ENCODE results near the gene KPNA5.
"Not testable (repeated sequence)": the region's sequence is repeated elsewhere in the genome, so short reads cannot be mapped to it uniquely, and the experiment has no call there.

GRCh38 chr6:116664169-116664568, 16.8 kb upstream of the KPNA5 start:
- TF ChIP-seq SMAD4 (CRISPR knock-in tag; conservative IDR thresholded peaks at IDR 0.05); MYC (IDR thresholded peaks at IDR 0.05; ENCODE audit: low read depth, low read length); MYC (CRISPR knock-in tag; IDR thresholded peaks at IDR 0.05; ENCODE audit: borderline replicate concordance, low read depth); ZNF384 (IDR thresholded peaks at IDR 0.05; ENCODE audit: low read depth, low read length); ELF4 (CRISPR knock-in tag; IDR thresholded peaks at IDR 0.05); CTCF (IDR thresholded peaks at IDR 0.05 in 2 of 3, conservative IDR thresholded peaks at IDR 0.05 in 1 of 3; ENCODE audit: insufficient read depth in 2 of 3, low read depth in 1 of 3, low read length in 3 of 3); POLR2AphosphoS5 (IDR thresholded peaks at IDR 0.05; ENCODE audit: control insufficient read depth, insufficient read depth, low read depth, low read length); POLR2A (conservative IDR thresholded peaks at IDR 0.05); NEUROD1 (IDR thresholded peaks at IDR 0.05; ENCODE audit: borderline replicate concordance, low read depth, low read length, partially characterized antibody); DNMT1 (IDR thresholded peaks at IDR 0.05); SP1 (CRISPR knock-in tag; IDR thresholded peaks at IDR 0.05): not testable (repeated sequence)
- TF ChIP-seq, protein P1, sequence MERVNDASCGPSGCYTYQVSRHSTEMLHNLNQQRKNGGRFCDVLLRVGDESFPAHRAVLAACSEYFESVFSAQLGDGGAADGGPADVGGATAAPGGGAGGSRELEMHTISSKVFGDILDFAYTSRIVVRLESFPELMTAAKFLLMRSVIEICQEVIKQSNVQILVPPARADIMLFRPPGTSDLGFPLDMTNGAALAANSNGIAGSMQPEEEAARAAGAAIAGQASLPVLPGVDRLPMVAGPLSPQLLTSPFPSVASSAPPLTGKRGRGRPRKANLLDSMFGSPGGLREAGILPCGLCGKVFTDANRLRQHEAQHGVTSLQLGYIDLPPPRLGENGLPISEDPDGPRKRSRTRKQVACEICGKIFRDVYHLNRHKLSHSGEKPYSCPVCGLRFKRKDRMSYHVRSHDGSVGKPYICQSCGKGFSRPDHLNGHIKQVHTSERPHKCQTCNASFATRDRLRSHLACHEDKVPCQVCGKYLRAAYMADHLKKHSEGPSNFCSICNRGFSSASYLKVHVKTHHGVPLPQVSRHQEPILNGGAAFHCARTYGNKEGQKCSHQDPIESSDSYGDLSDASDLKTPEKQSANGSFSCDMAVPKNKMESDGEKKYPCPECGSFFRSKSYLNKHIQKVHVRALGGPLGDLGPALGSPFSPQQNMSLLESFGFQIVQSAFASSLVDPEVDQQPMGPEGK (CRISPR knock-in tag; IDR thresholded peaks at IDR 0.05; ENCODE audit: borderline replicate concordance): not testable (repeated sequence)
- TF ChIP-seq, protein P2, sequence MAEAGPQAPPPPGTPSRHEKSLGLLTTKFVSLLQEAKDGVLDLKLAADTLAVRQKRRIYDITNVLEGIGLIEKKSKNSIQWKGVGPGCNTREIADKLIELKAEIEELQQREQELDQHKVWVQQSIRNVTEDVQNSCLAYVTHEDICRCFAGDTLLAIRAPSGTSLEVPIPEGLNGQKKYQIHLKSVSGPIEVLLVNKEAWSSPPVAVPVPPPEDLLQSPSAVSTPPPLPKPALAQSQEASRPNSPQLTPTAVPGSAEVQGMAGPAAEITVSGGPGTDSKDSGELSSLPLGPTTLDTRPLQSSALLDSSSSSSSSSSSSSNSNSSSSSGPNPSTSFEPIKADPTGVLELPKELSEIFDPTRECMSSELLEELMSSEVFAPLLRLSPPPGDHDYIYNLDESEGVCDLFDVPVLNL (CRISPR knock-in tag; IDR thresholded peaks at IDR 0.05; ENCODE audit: low read depth): not testable (repeated sequence)
